ENCODE data around the gene KRT15.

KRT15 gene

DNA sequence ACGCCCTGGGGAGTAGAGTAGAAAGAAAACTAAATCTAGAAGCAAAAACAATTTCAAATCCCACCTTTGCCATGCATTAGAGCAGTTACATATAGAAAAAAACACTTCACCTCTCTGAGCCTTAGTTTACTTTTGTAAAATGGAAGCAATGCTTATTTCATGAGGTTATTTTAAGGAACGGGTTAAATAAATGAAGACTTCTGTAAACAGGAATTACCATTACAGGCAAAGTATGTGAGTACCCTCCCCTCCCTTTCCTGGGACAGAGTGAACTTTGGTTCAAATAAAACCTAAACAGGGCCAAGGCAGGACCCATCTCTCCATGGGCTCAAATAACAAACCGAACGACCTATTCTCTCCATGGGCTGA is 4.5 kb upstream of the KRT15 start:
- no peak for DNase-seq

DNA sequence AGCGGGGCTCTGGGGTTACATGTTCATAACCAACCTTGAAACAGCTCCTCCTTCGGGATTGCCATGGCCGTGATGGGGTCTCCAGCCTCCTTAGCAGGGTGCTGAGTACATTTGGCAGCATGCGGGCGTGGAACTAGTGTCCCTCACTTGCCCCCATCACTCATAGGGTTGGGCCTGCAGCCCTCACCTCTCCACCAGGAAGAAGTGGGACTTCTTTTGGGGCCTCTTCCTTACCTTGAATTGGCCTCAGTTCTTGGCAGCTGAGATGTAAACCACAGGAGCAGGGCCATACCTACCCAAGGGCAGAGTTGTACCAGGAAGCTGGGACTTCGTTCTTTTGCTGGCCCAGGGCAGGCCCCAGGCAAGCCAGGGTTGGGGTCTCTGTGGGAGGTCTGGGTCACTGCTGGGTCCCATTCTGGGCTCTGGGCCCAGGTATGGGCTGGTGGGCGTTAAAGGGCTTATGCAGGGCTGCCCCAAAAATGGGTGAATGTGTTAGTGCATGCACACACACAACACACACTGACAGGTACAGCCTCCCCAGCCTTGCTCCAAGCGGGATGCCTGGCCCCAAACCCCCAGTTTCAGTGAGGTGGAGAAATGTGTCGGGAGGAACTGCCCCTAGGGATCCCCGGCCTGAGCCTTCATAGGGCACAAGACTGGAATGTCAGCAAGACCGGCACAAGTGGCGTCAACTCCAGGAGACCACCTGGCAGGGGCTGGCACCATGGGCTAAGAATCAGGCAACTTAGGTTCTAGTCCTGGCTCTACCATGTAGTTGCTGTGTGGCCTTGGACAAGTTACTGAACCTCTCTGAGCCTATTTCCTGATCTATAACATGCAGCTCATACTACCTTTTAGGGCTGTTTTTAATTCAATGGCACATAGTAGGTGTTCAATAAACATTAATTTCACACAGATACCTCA is 3.9 kb upstream of the KRT15 start:
- DNase-seq = no peak

DNA sequence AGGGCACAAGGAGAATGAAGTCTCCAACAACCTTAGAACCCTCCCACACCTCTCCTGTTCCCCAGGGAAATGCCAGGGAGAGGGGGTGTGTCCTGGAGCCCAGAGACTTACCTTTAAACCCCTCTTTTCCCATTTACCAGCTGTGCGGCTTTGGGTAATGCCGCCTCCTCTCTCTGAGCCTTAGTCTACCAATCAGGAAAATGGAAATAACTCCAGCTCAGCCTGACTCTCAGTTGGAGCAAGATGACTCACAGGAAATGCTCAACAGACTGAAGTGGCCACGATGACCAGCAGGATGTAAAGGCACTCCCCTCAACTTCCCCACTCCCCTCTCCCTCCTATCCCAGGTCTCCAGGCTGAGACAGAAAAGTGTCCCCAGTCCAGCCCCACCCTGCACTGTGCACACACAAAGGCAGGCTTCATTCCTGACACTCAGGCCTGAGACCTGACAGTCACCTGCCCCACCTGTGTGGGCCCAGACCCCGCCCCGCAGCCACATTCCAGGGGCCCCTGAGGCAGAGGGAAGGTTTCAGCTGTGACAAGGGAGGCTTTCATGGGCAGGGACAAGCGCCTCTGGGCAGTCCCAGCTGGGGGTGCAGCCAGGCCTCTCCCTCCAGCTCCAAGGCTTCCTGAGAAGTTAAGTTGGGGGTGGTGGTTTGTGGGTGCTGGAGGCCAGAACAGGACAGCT is 3.0 kb upstream of the KRT15 start:
- DNase-seq = peak; percentile 45 to 49

GRCh38 chr17:41520821-41521521 is 2.3 kb upstream of the KRT15 start:
- DNase-seq = no peak

- no peak for DNase-seq
Observed at GRCh38 chr17:41519501-41520224, 973 bp upstream of the KRT15 start.

- DNase-seq = no peak
Observed at GRCh38 chr17:41518031-41518430, 659 bp downstream of the KRT15 start.

DNA sequence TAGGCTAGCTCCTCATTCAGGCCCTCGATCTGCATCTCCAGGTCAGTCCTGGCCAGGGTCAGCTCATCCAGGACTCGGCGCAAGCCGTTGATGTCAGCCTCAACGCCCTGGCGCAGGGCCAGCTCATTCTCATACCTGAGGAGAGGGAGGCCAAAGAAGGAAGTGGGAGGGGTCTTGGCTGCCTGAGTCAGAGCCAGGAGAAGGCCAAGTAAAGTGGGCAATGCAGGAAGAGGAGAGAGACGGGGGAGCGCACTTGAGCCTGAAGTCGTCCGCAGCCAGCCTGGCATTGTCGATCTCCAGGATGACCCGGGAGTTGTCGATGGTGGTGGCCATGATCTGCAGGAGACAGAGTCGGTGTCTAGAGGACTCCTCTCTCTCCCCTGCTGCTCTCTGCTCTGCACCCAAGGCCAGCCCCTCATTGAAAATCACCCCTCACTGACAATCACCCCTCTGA is 1.8 kb downstream of the KRT15 start:
- DNase-seq = no peak

- DNase-seq = no peak
Observed at GRCh38 chr17:41516147-41516829, 2.4 kb downstream of the KRT15 start.

DNA sequence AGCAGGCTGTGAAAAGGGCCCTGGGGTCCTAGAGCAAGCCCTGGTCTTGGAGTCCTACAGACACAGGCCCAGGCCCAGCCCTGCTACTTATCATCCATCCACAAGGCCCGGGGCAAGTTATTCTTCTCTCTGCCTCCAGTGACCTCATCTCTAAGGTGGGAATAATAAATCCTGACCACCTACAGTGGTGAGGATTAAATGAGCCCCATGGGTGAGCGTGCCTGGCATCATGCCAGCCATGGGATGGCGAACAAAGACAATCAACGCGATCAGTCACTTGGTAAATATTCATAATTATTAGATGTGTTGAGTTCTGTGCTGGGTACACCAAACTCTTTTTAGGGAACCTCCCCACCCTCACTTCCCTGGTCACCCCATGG is 5.5 kb downstream of the KRT15 start:
- no peak for DNase-seq

DNA sequence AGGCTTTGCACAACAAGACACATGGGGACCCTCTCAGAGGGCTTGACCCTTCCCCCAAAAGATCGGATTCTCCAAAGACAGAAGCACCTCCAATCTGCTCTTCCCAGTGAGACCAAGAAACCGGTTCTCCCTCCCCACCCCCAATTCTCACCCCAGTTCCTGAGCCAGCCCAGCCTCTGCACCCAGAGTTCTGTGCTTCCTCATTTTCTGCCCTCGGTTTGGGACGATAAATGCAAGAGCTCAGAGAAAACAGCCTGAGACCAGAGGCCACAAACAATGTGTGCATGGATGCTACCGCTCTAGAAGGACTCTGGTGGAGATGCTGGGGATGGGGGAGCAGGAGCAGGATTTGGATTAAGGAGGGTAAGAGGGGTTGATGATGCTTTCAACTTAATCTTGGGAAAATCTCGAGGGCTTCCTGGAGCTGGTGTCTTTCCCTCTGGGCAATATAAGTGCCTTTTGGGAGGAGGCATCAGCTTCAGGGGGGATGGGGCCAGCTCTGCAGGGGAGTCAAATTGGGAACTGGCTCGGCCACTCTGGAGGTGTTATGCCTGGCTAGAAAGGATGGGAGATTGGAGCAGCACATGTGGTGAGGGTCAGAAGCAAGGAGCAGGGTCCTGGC is 6.0 kb downstream of the KRT15 start:
- peak; percentile 60 to 63 for DNase-seq

DNA sequence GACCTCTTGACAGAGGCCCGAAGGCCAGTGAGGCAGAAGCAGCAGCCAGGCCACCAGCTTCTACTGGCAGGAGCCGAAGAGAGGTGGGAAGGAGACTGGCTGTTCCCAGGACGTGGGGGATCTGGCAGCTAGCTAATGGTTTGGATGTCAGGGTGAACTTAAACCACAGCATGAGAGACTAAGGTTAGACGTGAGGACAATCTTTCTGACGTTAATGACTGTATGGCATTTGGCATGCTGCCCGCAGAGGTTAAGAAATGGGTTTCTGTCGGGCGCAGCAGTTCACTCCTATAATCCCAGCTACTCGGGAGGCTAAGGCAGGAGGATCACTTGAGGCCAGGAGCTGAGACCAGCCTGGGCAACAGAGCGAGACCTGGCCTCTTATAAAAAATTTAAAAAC is 7.0 kb downstream of the KRT15 start:
- no peak for DNase-seq

DNA sequence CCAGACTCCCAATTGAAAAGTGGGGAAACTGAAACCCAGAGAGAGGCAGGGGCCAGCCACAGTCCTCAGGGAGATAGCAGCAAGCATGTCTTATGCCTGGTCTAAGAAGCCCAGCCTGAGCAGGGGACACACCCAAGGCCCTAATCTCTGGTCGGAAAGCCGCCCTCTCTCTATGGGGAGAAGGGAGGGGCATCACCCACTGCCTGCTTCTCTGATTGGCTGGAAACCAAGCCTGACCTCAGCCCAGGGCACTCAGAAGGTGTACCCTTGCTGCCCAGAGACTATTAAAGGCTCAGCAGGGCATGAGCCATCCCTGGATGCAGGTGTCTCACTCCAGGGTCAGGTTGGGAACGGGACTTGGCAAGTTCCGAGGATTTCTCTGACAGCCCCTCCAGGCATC is 7.6 kb downstream of the KRT15 start:
- DNase-seq = no peak

DNA sequence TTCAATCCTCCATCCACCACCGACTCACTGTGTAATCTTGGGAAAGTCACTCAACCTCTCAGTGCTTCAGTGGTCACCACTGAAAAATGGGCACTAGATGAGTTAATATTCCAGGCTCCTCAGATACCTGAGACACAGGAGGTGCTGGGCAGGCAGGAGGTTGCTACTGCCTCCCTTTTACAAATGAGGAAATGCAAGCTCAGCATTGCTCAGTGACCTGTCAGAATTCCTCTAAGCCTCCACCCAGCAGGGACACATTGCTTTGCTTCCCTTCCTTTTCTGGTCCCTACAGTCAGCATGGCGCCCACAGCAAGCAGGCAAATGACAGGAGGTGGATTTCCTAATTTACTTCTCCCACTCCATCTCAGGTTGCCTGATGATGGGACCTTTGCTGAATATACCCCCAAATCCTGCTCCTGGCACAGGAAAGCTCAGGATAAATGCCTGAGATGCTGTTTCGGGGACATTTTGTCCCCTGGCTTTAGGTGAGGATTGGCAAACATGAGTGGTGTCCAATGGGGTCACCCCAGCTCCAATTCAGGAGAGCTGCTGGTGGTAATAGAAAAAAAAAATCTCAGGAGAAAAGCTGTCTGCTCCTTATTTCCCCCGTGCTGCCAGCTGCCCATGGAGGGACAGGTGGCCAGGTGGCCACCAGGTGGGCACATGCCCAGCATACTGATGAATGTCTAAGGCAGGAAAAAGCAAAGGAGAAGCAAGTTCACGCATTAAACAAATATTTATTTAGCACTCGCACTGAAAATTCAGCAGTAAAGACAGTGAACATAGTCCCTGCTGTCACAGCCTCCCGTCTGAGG is 8.2 kb downstream of the KRT15 start:
- no peak for DNase-seq

DNA sequence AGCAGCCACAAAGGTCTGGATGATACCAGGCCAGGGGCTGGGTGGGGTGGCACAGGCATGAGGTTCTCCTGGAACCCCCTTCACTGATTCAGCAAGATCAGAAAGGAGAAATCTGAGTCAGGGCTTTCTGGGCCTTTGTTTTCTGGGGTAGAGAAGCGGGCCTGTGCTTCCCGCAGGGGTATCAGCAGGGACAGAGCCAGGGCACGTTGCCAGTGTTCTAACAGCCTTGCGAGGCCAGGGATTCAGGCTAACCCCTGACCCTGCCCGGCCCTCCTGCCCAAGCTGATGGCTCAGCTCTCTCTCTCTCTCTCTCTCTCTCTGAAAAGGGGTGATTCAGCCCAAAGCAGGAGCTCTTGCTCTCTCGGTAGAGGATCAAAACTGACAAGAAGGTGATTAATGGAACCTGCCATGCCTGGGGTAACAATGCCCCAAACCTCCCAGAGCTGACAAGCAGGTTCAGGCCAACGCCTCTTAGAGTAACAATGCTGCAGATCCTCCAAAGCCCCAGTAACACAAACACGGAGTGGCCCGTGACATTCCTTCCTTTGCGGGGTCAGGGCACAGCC is 11.3 kb downstream of the KRT15 start:
- no peak for DNase-seq

DNA sequence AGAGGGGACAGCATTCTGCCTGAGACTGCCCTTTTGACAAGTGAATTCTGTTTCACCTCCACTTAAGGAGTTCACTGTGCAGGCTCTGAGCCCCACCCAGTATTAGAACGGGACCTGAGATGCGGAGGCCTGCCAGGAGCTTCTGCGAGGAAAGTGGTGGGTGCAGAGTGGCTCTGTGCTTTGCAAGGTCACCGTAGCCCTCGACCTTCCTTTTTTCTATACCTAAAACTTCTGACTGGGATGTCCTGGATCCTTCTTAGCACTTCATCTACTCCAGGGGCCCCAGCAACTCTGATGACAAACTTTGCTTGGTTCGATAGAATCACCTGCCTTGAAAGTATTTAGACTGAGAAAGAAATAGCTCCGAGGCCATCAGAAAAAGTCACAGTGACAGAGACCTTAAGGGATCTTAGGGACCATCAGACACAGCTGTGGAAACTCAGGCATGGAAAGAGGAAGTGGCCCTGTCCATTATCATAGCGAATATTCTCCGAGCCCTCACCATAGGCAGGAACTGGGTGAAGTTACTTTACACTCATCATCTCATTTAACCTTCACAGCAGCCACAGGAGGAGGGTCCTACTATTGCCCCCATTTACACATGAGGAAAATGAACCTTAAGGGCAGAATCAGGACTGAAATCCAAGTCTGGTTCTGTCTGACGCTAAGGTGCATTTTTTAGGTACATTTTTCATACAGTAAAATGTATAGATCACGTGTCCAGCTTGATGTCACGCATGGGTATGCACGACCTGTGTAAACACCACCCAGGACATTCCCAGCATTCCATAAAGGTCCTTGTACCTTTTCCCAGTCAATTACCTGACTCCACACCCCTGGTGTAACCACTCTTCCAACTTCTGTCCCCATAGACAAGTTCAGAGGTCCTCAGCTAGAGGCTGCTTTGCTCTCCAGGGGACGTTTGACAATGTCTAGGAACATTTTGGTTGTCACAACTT is 12.6 kb downstream of the KRT15 start:
- peak in 1 of 2 experiments; percentile 22 for DNase-seq

GRCh38 chr17:41505007-41505808 is 13.5 kb downstream of the KRT15 start, which contains the start of gene KRT13:
TSS of gene KRT13 (minus strand) at chr17:41505612. CDS start at chr17:41505550, 62 bp downstream.
- no peak for DNase-seq

DNA sequence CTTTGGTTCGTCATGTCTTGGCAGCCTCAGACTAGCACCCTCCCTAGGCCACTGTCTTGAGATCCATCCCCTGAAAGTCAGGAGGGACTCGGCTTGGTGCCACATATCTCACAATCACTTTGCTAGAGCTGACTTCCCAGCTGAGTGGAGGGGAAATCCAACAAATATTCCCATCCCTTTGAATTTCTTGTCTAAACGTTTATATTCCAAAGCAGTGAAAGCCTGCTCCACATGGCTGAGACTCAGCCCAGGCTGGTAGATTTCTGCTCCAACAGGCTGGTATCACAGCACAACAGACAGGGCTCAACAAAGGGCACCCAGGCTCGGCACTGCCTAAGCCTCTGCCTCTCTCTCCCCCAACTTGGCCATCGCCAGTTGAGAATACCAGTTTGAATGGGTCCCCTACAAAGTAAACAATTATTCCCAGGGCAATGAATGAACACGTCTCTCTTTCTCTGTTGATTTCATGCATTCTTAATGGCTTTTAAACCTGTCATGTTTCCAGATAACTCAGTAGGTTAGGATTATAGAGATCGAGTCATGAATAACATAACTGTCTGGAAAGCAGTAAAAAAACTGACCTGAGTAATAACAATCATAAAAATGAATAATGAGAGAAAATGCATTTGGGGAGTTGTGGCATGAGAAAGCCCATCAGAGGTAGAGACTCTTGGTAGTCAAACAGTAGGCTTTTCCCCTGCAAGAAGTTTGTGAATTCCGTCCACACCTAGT is 14.3 kb downstream of the KRT15 start:
- DNase-seq = no peak

- no peak for DNase-seq
Observed at GRCh38 chr17:41503202-41503601, 15.5 kb downstream of the KRT15 start.
